ENCODE measurements around the gene SOD2. TPM values are rescaled to one million over a fixed set of nuclear protein-coding genes. Genes with fewer than 3 reads are reported as not detected.

SOD2 gene
- total RNA-seq, 1 experiment from 2014 or later = 98.6 TPM

DNA sequence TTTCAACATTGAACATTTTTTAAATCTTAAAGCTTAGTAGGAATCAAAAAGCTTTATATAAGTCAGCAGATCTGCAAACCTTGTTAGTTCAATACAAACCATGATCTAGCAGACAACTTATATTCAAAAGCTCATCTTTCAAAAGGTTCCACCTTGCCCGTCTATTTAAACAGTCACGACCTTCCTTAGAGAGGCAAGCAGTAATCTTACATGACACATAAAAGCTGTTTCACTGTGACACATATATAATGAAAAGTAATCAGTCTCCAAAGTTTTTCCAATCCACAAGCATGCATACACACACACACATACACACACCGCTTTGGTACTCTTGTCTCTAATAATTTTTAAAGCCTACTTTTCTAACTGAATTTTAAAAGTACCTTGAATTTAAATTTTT lies 12.9 kb downstream of the SOD2 start:
- no peak for DNase-seq (ENCODE audit: low read depth, low spot score)
- Histone ChIP-seq H3K36me3 (ENCODE audit: control insufficient read depth in 1 of 2, insufficient read depth in 2 of 2, low read length in 2 of 2) (peaks cover 10 to 15% of the 10 kb centered on the region in 2 experiments), H3K4me3 (replicated peaks in 1 of 2; ENCODE audit: low read depth in 1 of 2, low read length in 2 of 2) (no peak overlapping the region), H3K27me3 (ENCODE audit: insufficient read depth, low read length) (no peaks in the 10 kb centered on the region), H3K9me2 (ENCODE audit: insufficient read depth) (no peaks in the 10 kb centered on the region), H3K9ac (ENCODE audit: low read length) (no peak overlapping the region), H2AFZ (ENCODE audit: low read depth, low read length, poor library complexity, severe bottlenecking) (no peak overlapping the region), H3K9me3 (ENCODE audit: control insufficient read depth in 1 of 2, insufficient read depth in 1 of 2, low read depth in 1 of 2, low read length in 2 of 2) (no peaks in the 10 kb centered on the region), H4K20me1 (ENCODE audit: insufficient read depth) (no peaks in the 10 kb centered on the region), H3K79me2 (ENCODE audit: insufficient read depth, low read length) (no peaks in the 10 kb centered on the region), H3K4me2 (ENCODE audit: low read length) (no peak overlapping the region), H3K27ac (ENCODE audit: low read depth, low read length) (no peak overlapping the region), H3K4me1 (ENCODE audit: control insufficient read depth in 1 of 2, insufficient read depth in 2 of 2, low read length in 2 of 2) (no peaks in the 10 kb centered on the region)
- ChIA-PET RAD21 (ENCODE audit: low non-redundant PET in 1 of 2, low total read pairs in 2 of 2, uncharacterized antibody in 2 of 2, unreplicated experiment in 2 of 2) (interaction anchor here in 1 of 2 experiments (0.6 kb wide), 1 partner anchor 8 kb away, joined by 4 read pairs; no protein-coding TSS in a partner anchor), CTCF (interaction anchor here (1.2 to 1.9 kb wide), 3 partner anchors 11 to 47 kb away, joined by 3 to 5 read pairs (median 4); no protein-coding TSS in a partner anchor), POLR2A (interaction anchor here (1.1 kb wide), 1 partner anchor 11 kb away, joined by 3 read pairs; no protein-coding TSS in a partner anchor)
- intact Hi-C loops (cut with micrococcal nuclease) = no loop called here
- TF ChIP-seq SRF (IDR thresholded peaks at IDR 0.05; ENCODE audit: low read depth) (no peak), TCF7L2 (IDR thresholded peaks at IDR 0.05; ENCODE audit: borderline replicate concordance, extremely low read depth, insufficient read depth, insufficient read length) (no peak), CEBPB (IDR thresholded peaks at IDR 0.05; ENCODE audit: low read depth) (no peak)
- no peak for ATAC-seq
- no TSS peak for BruUV-seq (replicated peaks)

DNA sequence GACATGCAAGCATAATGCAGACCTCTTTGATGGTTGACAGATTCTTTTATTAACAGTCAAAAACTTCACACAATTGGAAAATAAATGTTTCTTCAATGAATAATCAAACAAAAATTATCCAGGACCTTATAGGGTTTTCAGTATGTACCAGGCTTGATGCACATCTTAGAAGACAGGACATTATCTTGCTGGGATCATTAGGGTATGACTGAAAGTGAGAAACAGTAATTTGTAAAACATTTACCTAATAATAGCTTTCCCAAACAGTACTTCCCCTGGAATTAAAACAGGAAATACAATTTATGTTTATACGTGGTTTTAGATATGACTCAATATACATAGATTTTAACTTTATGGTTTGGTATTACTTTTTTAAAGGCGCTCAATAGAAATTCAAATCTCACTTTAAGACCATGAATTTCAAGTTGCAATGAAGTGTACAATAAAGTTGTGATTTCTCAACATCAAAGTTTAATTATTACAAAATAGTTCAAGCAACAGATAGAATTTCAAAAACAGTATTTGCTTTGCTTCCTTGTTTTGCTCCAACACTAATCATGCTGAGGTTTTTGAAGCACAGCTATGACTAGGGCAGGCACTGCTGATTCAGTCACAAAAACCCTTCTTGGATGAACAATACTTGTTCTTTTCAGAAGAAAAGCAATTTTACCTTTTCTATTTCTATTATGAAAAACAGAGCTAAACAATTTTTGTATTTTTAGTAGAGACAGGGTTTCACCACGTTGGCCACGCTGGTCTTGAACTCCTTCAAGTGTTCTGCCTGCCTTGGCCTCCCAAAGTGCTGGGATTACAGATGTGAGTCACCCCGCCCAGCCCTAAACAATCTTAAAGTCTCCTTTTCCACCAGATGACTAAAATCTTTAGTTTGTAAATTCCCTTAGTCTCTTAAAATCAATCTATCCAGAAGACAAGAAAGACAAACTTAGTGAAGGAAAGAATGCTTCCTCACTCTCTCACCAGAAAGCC lies 13.7 kb downstream of the SOD2 start:
- Histone ChIP-seq H3K9me3 (ENCODE audit: control insufficient read depth in 1 of 2, insufficient read depth in 1 of 2, low read depth in 1 of 2, low read length in 2 of 2) (no peaks in the 10 kb centered on the region), H3K4me2 (ENCODE audit: low read length) (no peak overlapping the region), H3K9me2 (ENCODE audit: insufficient read depth) (no peaks in the 10 kb centered on the region), H3K79me2 (ENCODE audit: insufficient read depth, low read length) (no peaks in the 10 kb centered on the region), H3K36me3 (ENCODE audit: control insufficient read depth in 1 of 2, insufficient read depth in 2 of 2, low read length in 2 of 2) (peaks cover 6 to 10% of the 10 kb centered on the region in 2 experiments; a peak in 2 of 4 replicates), H3K27ac (ENCODE audit: low read depth, low read length) (no peak overlapping the region), H3K4me3 (replicated peaks in 1 of 2; ENCODE audit: low read depth in 1 of 2, low read length in 2 of 2) (no peak overlapping the region), H3K4me1 (ENCODE audit: control insufficient read depth in 1 of 2, insufficient read depth in 2 of 2, low read length in 2 of 2) (no peaks in the 10 kb centered on the region), H2AFZ (ENCODE audit: low read depth, low read length, poor library complexity, severe bottlenecking) (no peak overlapping the region), H3K27me3 (ENCODE audit: insufficient read depth, low read length) (no peaks in the 10 kb centered on the region), H4K20me1 (ENCODE audit: insufficient read depth) (no peaks in the 10 kb centered on the region), H3K9ac (ENCODE audit: low read length) (no peak overlapping the region)
- POLR2A ChIA-PET = interaction anchor here (1.1 kb wide), 1 partner anchor 12 kb away, joined by 3 read pairs; no protein-coding TSS in a partner anchor
- ATAC-seq (no peak), DNase-seq (ENCODE audit: low read depth, low spot score) (no peak)
- CTCF ChIA-PET = interaction anchor here (1.2 to 1.9 kb wide), 3 partner anchors 12 to 46 kb away, joined by 3 to 5 read pairs (median 4); no protein-coding TSS in a partner anchor
- RAD21 ChIA-PET (ENCODE audit: low non-redundant PET in 1 of 2, low total read pairs in 2 of 2, uncharacterized antibody in 2 of 2, unreplicated experiment in 2 of 2) = no interaction called here
- intact Hi-C loops (cut with micrococcal nuclease) = no loop called here
- no TSS peak for BruUV-seq (replicated peaks)
- TF ChIP-seq ZFX (IDR thresholded peaks at IDR 0.05) = no peak
- TF ChIP-seq EGR1 (IDR thresholded peaks at IDR 0.05; ENCODE audit: low read depth) = no peak
- no peak for TF ChIP-seq YY1 (IDR thresholded peaks at IDR 0.05; ENCODE audit: extremely low read depth, insufficient replicate concordance, low read depth, low read length)
- TF ChIP-seq TCF7L2 (IDR thresholded peaks at IDR 0.05; ENCODE audit: borderline replicate concordance, extremely low read depth, insufficient read depth, insufficient read length) = no peak
- TF ChIP-seq FOSL1 (IDR thresholded peaks at IDR 0.05; ENCODE audit: low read depth) = no peak
- TF ChIP-seq ZBTB33 (IDR thresholded peaks at IDR 0.05; ENCODE audit: extremely low read depth, insufficient replicate concordance, low read length) = no peak
- no peak for TF ChIP-seq SRF (IDR thresholded peaks at IDR 0.05; ENCODE audit: low read depth)
- TF ChIP-seq SIN3A (IDR thresholded peaks at IDR 0.05; ENCODE audit: low read depth) = no peak
- TF ChIP-seq ZNF274 (IDR thresholded peaks at IDR 0.05; ENCODE audit: low read depth, low read length) = no peak
- no peak for TF ChIP-seq RAD21 (IDR thresholded peaks at IDR 0.05; ENCODE audit: low read depth)
- no peak for TF ChIP-seq SP1 (IDR thresholded peaks at IDR 0.05; ENCODE audit: low read depth)
- TF ChIP-seq CEBPB (IDR thresholded peaks at IDR 0.05; ENCODE audit: low read depth) = no peak
- no peak for TF ChIP-seq ELF1 (IDR thresholded peaks at IDR 0.05; ENCODE audit: borderline replicate concordance, low read depth)
- TF ChIP-seq, protein P1, sequence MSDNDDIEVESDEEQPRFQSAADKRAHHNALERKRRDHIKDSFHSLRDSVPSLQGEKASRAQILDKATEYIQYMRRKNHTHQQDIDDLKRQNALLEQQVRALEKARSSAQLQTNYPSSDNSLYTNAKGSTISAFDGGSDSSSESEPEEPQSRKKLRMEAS (IDR thresholded peaks at IDR 0.05) = no peak
